Measurements from ENCODE around the gene RAN. TPM values are rescaled to one million over a fixed set of nuclear protein-coding genes. Genes with fewer than 3 reads are reported as not detected.

Gene RAN
- total RNA-seq, 1 experiment from 2014 or later = 894 TPM

DNA sequence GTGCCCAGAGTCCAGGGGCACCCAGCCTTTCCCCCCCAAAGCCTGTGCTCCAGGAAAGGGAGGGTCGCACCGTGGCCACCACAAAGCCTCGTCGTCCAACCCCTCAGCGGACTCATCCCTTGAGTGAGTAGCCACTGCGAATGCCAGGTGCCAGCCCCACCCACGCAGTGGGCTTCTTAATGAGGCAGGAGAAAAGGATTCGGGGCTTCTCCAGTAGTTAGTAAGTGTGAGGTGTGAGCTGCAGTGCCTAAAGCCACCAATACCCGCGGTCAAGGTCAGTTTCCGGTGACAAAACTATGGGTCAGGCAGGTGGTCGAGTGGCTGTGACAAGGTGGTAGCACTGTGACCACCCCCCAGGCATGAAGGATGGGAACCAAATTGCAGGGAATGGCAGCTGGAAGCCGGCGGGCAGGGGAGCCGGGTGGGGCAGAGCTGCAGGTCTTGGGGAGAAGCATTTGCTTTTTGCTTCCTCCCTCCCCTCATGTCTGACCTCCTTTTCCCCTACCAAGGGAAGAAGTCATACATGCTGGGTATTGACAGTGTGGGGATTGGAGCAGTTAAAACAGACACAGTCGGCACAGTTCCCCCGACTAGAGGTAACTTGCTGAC is 8.0 kb downstream of the RAN start:
- no peak for TF ChIP-seq EZH2 (IDR thresholded peaks at IDR 0.05; ENCODE audit: low read depth)
- TF ChIP-seq, protein P1, sequence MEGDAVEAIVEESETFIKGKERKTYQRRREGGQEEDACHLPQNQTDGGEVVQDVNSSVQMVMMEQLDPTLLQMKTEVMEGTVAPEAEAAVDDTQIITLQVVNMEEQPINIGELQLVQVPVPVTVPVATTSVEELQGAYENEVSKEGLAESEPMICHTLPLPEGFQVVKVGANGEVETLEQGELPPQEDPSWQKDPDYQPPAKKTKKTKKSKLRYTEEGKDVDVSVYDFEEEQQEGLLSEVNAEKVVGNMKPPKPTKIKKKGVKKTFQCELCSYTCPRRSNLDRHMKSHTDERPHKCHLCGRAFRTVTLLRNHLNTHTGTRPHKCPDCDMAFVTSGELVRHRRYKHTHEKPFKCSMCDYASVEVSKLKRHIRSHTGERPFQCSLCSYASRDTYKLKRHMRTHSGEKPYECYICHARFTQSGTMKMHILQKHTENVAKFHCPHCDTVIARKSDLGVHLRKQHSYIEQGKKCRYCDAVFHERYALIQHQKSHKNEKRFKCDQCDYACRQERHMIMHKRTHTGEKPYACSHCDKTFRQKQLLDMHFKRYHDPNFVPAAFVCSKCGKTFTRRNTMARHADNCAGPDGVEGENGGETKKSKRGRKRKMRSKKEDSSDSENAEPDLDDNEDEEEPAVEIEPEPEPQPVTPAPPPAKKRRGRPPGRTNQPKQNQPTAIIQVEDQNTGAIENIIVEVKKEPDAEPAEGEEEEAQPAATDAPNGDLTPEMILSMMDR (conservative IDR thresholded peaks at IDR 0.05) = no peak
- Histone ChIP-seq H3K9me2 (ENCODE audit: insufficient read depth) (no peaks in the 10 kb centered on the region), H3K36me3 (ENCODE audit: low read depth) (peaks cover 24% of the 10 kb centered on the region), H3K4me1 (replicated peaks; ENCODE audit: insufficient read depth) (no peaks in the 10 kb centered on the region), H3K9me3 (ENCODE audit: insufficient read depth, low read depth) (no peaks in the 10 kb centered on the region), H2AFZ (no peak overlapping the region), H4K20me1 (ENCODE audit: insufficient read depth) (peaks cover 30% of the 10 kb centered on the region), H3F3A (ENCODE audit: insufficient read depth, low read depth) (peaks cover 38% of the 10 kb centered on the region), H3K27ac (no peak overlapping the region), H3K4me2 (no peak overlapping the region), H3K79me2 (ENCODE audit: low read depth) (no peaks in the 10 kb centered on the region), H3K27me3 (ENCODE audit: insufficient read depth, low read depth) (peaks cover 1% of the 10 kb centered on the region), H3K4me3 (no peak overlapping the region)
- CTCF ChIA-PET = no interaction called here
- intact Hi-C loops (cut with micrococcal nuclease; ENCODE audit: unreplicated experiment) = no loop called here
- no peak for DNase-seq
- POLR2A ChIA-PET (ENCODE audit: unreplicated experiment) = no interaction called here
- no TSS peak for BruUV-seq (replicated peaks)

- Histone ChIP-seq H3K27me3 (ENCODE audit: insufficient read depth, low read depth) (peaks cover 7% of the 10 kb centered on the region), H3F3A (ENCODE audit: insufficient read depth, low read depth) (peaks cover 32% of the 10 kb centered on the region), H3K9me2 (ENCODE audit: insufficient read depth) (no peaks in the 10 kb centered on the region), H3K9me3 (ENCODE audit: insufficient read depth, low read depth) (no peaks in the 10 kb centered on the region), H3K4me1 (replicated peaks; ENCODE audit: insufficient read depth) (no peaks in the 10 kb centered on the region), H4K20me1 (ENCODE audit: insufficient read depth) (peaks cover 25% of the 10 kb centered on the region), H3K79me2 (ENCODE audit: low read depth) (no peaks in the 10 kb centered on the region), H3K36me3 (ENCODE audit: low read depth) (peaks cover 19% of the 10 kb centered on the region), H3K4me2 (no peak overlapping the region), H3K4me3 (no peak overlapping the region), H3K27ac (no peak overlapping the region), H2AFZ (no peak overlapping the region)
- TF ChIP-seq, protein P1 (conservative IDR thresholded peaks at IDR 0.05) = no peak
- no peak for TF ChIP-seq EZH2 (IDR thresholded peaks at IDR 0.05; ENCODE audit: low read depth)
- intact Hi-C loops (cut with micrococcal nuclease; ENCODE audit: unreplicated experiment) = no loop called here
- no TSS peak for BruUV-seq (replicated peaks)
- POLR2A ChIA-PET (ENCODE audit: unreplicated experiment) = no interaction called here
- no peak for DNase-seq
- CTCF ChIA-PET = no interaction called here
These were observed 8.6 kb downstream of the RAN start for GRCh38 chr12:130880411-130880885.

GRCh38 chr12:130881046-130881445 is 9.2 kb downstream of the RAN start:
- intact Hi-C loops (cut with micrococcal nuclease; ENCODE audit: unreplicated experiment) = no loop called here
- Histone ChIP-seq H3K27me3 (ENCODE audit: insufficient read depth, low read depth) (peaks cover 11% of the 10 kb centered on the region), H3K4me2 (no peak overlapping the region), H3K9me3 (ENCODE audit: insufficient read depth, low read depth) (no peaks in the 10 kb centered on the region), H3K4me3 (no peak overlapping the region), H3K79me2 (ENCODE audit: low read depth) (no peaks in the 10 kb centered on the region), H3K9me2 (ENCODE audit: insufficient read depth) (no peaks in the 10 kb centered on the region), H3K27ac (no peak overlapping the region), H3K36me3 (ENCODE audit: low read depth) (peaks cover 14% of the 10 kb centered on the region), H2AFZ (no peak overlapping the region), H3F3A (ENCODE audit: insufficient read depth, low read depth) (peaks cover 26% of the 10 kb centered on the region), H3K4me1 (replicated peaks; ENCODE audit: insufficient read depth) (no peaks in the 10 kb centered on the region), H4K20me1 (ENCODE audit: insufficient read depth) (peaks cover 19% of the 10 kb centered on the region)
- CTCF ChIA-PET = no interaction called here
- no TSS peak for BruUV-seq (replicated peaks)
- TF ChIP-seq, protein P1 (conservative IDR thresholded peaks at IDR 0.05) = no peak
- DNase-seq = no peak
- POLR2A ChIA-PET (ENCODE audit: unreplicated experiment) = no interaction called here
